MCF 10A (cell line): ENCODE measurements around the gene LRRC27. TPM values are rescaled to one million over a fixed set of nuclear protein-coding genes. Genes with fewer than 3 reads are reported as not detected.
"Not testable (repeated sequence)": the region's sequence is repeated elsewhere in the genome, so short reads cannot be mapped to it uniquely, and the experiment has no call there.

Experiments used
- BruUV-seq: library from RNA; stranded (reverse); fragments of 400-500 nt; replicated peaks from 2 replicates; lab custom pipeline; 2021; lab: Mats Ljungman, UMichigan
- CTCF ChIA-PET: fragments of 300-600 bp; sonication (Branson Sonifier 250); formaldehyde crosslinking; extraction: SDS; loops from one replicate; lab custom pipeline; 2021; ENCODE audit warnings: antibody characterized with exemption, inconsistent platforms; lab: Yijun Ruan, JAX
- POLR2A ChIA-PET: fragments of 300-600, 350-650 bp; sonication (Branson Sonifier 250); formaldehyde crosslinking; extraction: SDS; loops from one replicate; lab custom pipeline; 2020; ENCODE audit warnings: antibody characterized with exemption, inconsistent platforms; lab: Yijun Ruan, JAX
- DNase-seq: peaks from one replicate; pipeline ENCODE4 v3.0.0-alpha.2; 2018; ENCODE audit not compliant: unreplicated experiment
- H3K27ac Mint-ChIP-seq: one replicate; pipeline ENCODE4 v1.8.0; 2022; ENCODE audit warnings: mild to moderate bottlenecking, low read depth, mixed read lengths; ENCODE audit not compliant: unreplicated experiment
- H3K27me3 Mint-ChIP-seq: one replicate; pipeline ENCODE4 v1.8.0; 2022; ENCODE audit warnings: mixed read lengths; ENCODE audit not compliant: insufficient read depth, unreplicated experiment
- H3K36me3 Mint-ChIP-seq: one replicate; pipeline ENCODE4 v1.8.0; 2022; ENCODE audit warnings: mild to moderate bottlenecking, moderate library complexity, mixed read lengths; ENCODE audit not compliant: insufficient read depth, unreplicated experiment
- H3K4me1 Mint-ChIP-seq: one replicate; pipeline ENCODE4 v1.8.0; 2022; ENCODE audit warnings: mixed read lengths; ENCODE audit not compliant: insufficient read depth, unreplicated experiment
- H3K4me3 Mint-ChIP-seq: one replicate; pipeline ENCODE4 v1.8.0; 2022; ENCODE audit warnings: mild to moderate bottlenecking, moderate library complexity, mixed read lengths; ENCODE audit not compliant: unreplicated experiment
- H3K9me3 Mint-ChIP-seq: one replicate; pipeline ENCODE4 v1.8.0; 2022; ENCODE audit warnings: mixed read lengths; ENCODE audit not compliant: unreplicated experiment
- intact Hi-C: fragments of 100-400 bp; cut with micrococcal nuclease; formaldehyde crosslinking; loops from 2 replicates; pipeline ENCODE4 v1.14.1; 2022
- total RNA-seq: library from RNA; stranded (reverse); gene quantifications from 2 replicates; pipeline ENCODE4 v1.2.3, GENCODE V29; 2022
- TF ChIP-seq, protein P1 (sequence below): fragments of 200-600 bp; IDR thresholded peaks from one replicate; pipeline ENCODE4 v1.8.0; 2022; ENCODE audit warnings: antibody characterized with exemption, mild to moderate bottlenecking; ENCODE audit not compliant: unreplicated experiment

LRRC27 gene
- total RNA-seq, 1 experiment from 2014 or later: 9.1 TPM

- ChIA-PET CTCF (interaction anchor here (0.6 to 1.8 kb wide), 10 partner anchors 10 to 956 kb away, joined by 3 to 9 read pairs (median 5); no protein-coding TSS in a partner anchor), POLR2A (no interaction called here)
- TF ChIP-seq, protein P1, sequence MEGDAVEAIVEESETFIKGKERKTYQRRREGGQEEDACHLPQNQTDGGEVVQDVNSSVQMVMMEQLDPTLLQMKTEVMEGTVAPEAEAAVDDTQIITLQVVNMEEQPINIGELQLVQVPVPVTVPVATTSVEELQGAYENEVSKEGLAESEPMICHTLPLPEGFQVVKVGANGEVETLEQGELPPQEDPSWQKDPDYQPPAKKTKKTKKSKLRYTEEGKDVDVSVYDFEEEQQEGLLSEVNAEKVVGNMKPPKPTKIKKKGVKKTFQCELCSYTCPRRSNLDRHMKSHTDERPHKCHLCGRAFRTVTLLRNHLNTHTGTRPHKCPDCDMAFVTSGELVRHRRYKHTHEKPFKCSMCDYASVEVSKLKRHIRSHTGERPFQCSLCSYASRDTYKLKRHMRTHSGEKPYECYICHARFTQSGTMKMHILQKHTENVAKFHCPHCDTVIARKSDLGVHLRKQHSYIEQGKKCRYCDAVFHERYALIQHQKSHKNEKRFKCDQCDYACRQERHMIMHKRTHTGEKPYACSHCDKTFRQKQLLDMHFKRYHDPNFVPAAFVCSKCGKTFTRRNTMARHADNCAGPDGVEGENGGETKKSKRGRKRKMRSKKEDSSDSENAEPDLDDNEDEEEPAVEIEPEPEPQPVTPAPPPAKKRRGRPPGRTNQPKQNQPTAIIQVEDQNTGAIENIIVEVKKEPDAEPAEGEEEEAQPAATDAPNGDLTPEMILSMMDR: no peak
- intact Hi-C loops: loop anchor here (5.0 kb wide), 1 partner anchor 44 kb away; the partner anchor contains the start of gene STK32C
- BruUV-seq: no TSS peak
- no peak for DNase-seq
- H3K9me3 Mint-ChIP-seq: no peaks in the 10 kb centered on the region
- H3K27me3 Mint-ChIP-seq: no peaks in the 10 kb centered on the region
- H3K4me1 Mint-ChIP-seq: no peaks in the 10 kb centered on the region
- H3K27ac Mint-ChIP-seq: no peak overlapping the region
- peaks cover 10% of the 10 kb centered on the region for H3K36me3 Mint-ChIP-seq
- H3K4me3 Mint-ChIP-seq: no peak overlapping the region
These were observed 19.0 kb downstream of the LRRC27 start for GRCh38 chr10:132350946-132351345.

- CTCF ChIA-PET: interaction anchor here (0.6 to 1.8 kb wide), 10 partner anchors 9 to 956 kb away, joined by 3 to 9 read pairs (median 5); no protein-coding TSS in a partner anchor
- Mint-ChIP-seq H3K27me3 (no peaks in the 10 kb centered on the region), H3K27ac (no peak overlapping the region), H3K4me1 (no peaks in the 10 kb centered on the region), H3K4me3 (no peak overlapping the region), H3K9me3 (no peaks in the 10 kb centered on the region), H3K36me3 (peaks cover 10% of the 10 kb centered on the region)
- intact Hi-C loops: loop anchor here (1.0 to 5.0 kb wide), 2 partner anchors 44 to 128 kb away; partner anchors contain the start of gene STK32C
- TF ChIP-seq, protein P1: no peak
- no TSS peak for BruUV-seq
- POLR2A ChIA-PET: interaction anchor here (0.6 kb wide), 1 partner anchor 239 kb away, joined by 3 read pairs; no protein-coding TSS in a partner anchor
- no peak for DNase-seq
These were observed 19.6 kb downstream of the LRRC27 start for GRCh38 chr10:132351611-132352010.

DNA sequence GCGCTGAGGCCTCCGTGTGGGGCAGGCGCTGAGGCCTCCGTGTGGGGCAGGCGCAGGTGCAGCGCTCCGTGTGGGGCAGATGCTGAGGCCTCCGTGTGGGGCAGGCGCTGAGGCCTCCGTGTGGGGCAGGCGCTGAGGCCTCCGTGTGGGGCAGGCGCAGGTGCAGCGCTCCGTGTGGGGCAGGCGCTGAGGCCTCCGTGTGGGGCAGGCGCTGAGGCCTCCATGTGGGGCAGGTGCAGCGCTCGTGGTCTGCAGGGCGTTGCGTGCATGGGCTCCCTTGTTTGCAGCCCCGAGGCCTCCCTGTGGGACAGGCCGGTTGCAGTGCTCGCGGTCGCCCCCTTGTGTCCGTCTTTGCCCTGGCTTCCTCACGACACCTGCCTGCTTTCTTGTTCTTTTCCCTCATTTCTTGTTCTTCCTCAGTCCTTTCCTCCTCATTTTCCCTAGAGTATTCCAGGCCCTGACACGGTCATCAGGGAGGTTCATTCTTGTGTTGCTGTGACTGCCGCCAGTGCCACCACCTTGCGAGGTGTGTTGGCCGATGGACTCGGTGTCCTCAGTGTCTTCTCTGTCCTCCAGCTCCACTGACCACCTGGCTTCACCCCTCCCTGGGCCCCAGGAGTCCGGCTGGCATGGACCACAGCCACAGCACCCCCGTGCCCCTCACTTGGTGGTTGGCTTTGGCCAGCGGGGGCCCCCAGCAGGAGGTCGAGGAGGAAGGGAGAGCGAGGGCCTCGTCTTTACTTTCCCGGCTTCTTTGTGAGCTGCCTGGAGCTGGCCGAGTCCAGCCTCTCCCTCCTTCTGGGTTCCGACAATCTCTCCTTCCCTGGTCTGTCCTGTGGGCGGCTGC, 20.7 kb downstream of the LRRC27 start:
- H3K4me1 Mint-ChIP-seq, H3K4me3 Mint-ChIP-seq, POLR2A ChIA-PET, H3K27me3 Mint-ChIP-seq, BruUV-seq, H3K36me3 Mint-ChIP-seq, H3K9me3 Mint-ChIP-seq, H3K27ac Mint-ChIP-seq: not testable (repeated sequence)
- TF ChIP-seq, protein P1: peak; percentile 73
- intact Hi-C loops: loop anchor here (1.0 to 5.0 kb wide), 2 partner anchors 45 to 129 kb away; partner anchors contain the start of gene STK32C
- DNase-seq: peak; percentile 55
- CTCF ChIA-PET: interaction anchor here (0.6 to 1.8 kb wide), 17 partner anchors 8 to 450 kb away, joined by 3 to 14 read pairs (median 5); no protein-coding TSS in a partner anchor
